A673 (cell line): Measurements from ENCODE around the gene PHACTR3.

Experiments used
- CTCF ChIP-seq: fragments of 300-800, 200-600 bp; sonication (generic); conservative IDR thresholded peaks from 2 replicates; pipeline ENCODE4 v1.5.1; 2017; ENCODE audit warnings: low read depth, mild to moderate bottlenecking, antibody characterized with exemption, low read length, moderate library complexity, mixed read lengths
- EZH2 ChIP-seq: fragments of 200-600 bp; sonication (generic); IDR thresholded peaks from 2 replicates; pipeline ENCODE4 v1.6.1; 2017; ENCODE audit warnings: borderline replicate concordance, low read depth, mild to moderate bottlenecking, mixed read lengths, antibody characterized with exemption, low read length; ENCODE audit not compliant: poor library complexity, severe bottlenecking

GRCh38 chr20:59818911-59819310, 214.6 kb downstream of the PHACTR3 start:
- no peak for TF ChIP-seq CTCF
- TF ChIP-seq EZH2: no peak
